BE2C (cell line): ENCODE data around the gene SCPEP1.

ENCODE experiments used
- DNase-seq: peaks from one replicate; pipeline ENCODE4 v3.0.0-alpha.2; 2020
- H3K27me3 ChIP-seq: fragments of 250-450 bp; sonication (Bioruptor Pico); 2 replicates; pipeline ENCODE4 v1.5.1; 2020; ENCODE audit warnings: mild to moderate bottlenecking
- H3K36me3 ChIP-seq: fragments of 250-450 bp; sonication (Bioruptor Pico); 2 replicates; pipeline ENCODE4 v1.5.1; 2020; ENCODE audit warnings: mild to moderate bottlenecking
- H3K4me1 ChIP-seq: fragments of 250-450 bp; sonication (Bioruptor Pico); 2 replicates; pipeline ENCODE4 v1.5.1; 2020
- H3K4me3 ChIP-seq: 2 replicates; pipeline ENCODE4 v1.5.1; 2011; ENCODE audit warnings: low read depth, low read length
- H3K9me3 ChIP-seq: fragments of 250-450 bp; sonication (Bioruptor Pico); 2 replicates; pipeline ENCODE4 v1.5.1; 2020
- TF ChIP-seq, protein P1 (sequence below): IDR thresholded peaks from 2 replicates; pipeline ENCODE4 v1.5.1; 2012; ENCODE audit warnings: mild to moderate bottlenecking, low read depth, low read length

The SCPEP1 gene

DNA sequence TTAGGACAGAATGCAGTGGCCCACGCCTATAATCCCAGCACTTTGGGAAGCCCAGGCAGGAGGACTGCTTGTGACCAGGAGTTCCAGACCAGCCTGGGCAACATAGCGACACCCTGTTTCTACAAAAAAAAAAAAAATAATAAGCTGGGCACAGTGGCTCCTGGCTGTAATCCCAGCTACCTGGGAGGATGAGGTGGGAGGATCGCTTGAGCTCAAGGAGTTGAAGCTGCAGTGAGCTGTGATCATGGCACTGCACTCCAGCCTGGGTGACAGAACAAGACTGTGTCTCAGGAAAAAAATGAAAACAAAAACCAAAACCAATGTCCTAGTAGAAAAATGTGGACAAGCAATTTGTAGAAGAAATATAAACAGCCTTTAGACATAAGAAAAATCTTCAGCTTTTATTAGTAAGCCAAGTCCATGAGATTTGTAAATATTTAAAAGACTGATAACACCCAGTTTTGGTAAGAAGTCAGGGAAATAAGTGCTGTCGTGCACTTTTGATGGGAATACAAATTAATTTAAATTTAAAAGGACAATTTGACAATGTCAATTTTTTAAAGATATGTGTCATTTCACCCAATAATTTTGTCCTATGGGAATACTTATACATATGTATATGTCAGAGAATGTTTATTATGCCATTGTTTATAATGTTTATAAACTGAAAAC is 11.1 kb downstream of the SCPEP1 start:
- no peaks in the 10 kb centered on the region for H3K27me3 ChIP-seq
- DNase-seq: no peak
- H3K4me3 ChIP-seq: no peak overlapping the region
- H3K36me3 ChIP-seq: peaks cover 25% of the 10 kb centered on the region
- H3K4me1 ChIP-seq: no peaks in the 10 kb centered on the region; the same call in 1 of the 2 replicates
- H3K9me3 ChIP-seq: no peaks in the 10 kb centered on the region
- TF ChIP-seq, protein P1, sequence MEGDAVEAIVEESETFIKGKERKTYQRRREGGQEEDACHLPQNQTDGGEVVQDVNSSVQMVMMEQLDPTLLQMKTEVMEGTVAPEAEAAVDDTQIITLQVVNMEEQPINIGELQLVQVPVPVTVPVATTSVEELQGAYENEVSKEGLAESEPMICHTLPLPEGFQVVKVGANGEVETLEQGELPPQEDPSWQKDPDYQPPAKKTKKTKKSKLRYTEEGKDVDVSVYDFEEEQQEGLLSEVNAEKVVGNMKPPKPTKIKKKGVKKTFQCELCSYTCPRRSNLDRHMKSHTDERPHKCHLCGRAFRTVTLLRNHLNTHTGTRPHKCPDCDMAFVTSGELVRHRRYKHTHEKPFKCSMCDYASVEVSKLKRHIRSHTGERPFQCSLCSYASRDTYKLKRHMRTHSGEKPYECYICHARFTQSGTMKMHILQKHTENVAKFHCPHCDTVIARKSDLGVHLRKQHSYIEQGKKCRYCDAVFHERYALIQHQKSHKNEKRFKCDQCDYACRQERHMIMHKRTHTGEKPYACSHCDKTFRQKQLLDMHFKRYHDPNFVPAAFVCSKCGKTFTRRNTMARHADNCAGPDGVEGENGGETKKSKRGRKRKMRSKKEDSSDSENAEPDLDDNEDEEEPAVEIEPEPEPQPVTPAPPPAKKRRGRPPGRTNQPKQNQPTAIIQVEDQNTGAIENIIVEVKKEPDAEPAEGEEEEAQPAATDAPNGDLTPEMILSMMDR: no peak

DNA sequence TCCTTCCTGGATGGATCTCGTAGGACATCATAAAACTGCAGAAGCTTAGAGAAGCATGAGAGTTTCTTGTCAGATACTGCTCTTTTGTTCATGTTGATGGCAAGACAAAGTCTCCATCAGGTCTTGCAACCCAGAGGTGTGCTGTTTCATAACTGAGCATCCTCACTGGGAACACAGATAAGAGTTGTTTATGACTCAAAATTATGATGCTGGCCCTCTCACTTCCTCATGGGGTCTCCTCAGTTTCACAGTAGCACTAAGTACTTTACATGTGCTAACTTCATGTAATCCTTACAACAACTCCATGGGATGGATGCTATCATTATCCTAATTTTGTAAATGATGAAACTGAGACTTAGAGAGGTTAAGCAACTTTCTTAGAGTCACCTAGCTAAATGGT is 14.4 kb downstream of the SCPEP1 start:
- Histone ChIP-seq H3K36me3 (peaks cover 29% of the 10 kb centered on the region), H3K9me3 (no peaks in the 10 kb centered on the region), H3K4me1 (no peaks in the 10 kb centered on the region; the same call in 1 of the 2 replicates), H3K27me3 (no peaks in the 10 kb centered on the region), H3K4me3 (no peak overlapping the region)
- TF ChIP-seq, protein P1: no peak
- DNase-seq: no peak

DNA sequence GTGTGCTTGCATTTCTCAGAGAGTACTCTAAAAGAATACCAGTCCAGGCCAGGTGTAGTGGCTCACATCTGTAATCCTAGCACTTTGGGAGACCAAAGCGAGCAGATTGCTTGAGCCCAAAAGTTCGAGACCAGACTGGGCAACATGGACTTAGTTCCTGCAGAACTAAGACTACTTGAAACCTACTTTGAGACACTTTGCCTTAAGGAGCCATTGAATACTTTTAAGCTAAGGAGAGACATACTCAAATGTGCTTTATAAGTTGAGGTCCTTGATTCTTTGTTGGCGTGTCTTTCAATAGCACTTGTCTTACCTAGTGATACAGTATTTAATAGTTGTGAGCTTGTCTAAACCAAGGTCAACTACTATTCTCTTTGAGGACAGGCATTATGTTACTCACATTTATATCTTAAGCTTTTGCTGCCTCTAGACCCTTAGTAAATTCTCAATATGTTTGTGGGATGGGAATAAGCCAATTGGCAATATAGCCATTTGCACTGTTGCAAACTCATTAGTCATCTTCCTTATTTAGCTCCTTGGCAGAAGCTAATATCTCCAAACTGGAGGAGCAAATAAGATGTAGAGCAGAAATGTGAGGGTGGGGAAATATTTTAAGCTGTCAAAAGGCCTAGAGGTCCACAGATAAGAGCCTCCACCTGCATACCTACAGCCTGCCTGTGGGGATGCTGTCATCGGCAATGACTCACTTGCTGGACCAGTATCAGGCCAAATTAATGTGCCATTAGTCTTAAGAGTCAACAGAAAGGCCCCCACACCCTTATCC is 16.3 kb downstream of the SCPEP1 start:
- H3K36me3 ChIP-seq: peaks cover 20% of the 10 kb centered on the region
- DNase-seq: no peak
- TF ChIP-seq, protein P1: no peak
- H3K27me3 ChIP-seq: no peaks in the 10 kb centered on the region
- no peaks in the 10 kb centered on the region; the same call in 1 of the 2 replicates for H3K4me1 ChIP-seq
- no peaks in the 10 kb centered on the region for H3K9me3 ChIP-seq
- no peak overlapping the region for H3K4me3 ChIP-seq

DNA sequence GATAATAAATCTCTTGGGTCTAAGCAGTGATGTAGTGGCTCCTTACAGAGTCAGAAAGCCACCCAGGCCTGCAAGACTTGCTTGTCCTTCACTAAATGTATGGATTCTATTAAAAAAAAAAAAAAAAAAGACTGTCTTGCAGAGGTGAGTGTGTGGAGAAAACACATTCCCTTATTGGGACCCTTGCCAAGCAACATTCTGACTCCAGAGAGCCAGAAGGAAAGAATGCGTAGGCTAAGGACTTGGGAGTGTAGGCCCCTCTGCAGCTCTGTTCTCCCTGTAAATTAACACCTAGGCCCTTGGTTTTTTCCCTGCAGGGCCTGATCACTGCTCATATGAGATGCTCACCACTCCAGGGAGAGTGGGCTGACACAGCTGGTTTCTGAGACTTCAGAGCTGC is 17.8 kb downstream of the SCPEP1 start:
- Histone ChIP-seq H3K27me3 (no peaks in the 10 kb centered on the region), H3K4me3 (no peak overlapping the region), H3K4me1 (no peaks in the 10 kb centered on the region; the same call in 1 of the 2 replicates), H3K9me3 (no peaks in the 10 kb centered on the region), H3K36me3 (peaks cover 15% of the 10 kb centered on the region)
- TF ChIP-seq, protein P1: no peak
- DNase-seq: no peak

DNA sequence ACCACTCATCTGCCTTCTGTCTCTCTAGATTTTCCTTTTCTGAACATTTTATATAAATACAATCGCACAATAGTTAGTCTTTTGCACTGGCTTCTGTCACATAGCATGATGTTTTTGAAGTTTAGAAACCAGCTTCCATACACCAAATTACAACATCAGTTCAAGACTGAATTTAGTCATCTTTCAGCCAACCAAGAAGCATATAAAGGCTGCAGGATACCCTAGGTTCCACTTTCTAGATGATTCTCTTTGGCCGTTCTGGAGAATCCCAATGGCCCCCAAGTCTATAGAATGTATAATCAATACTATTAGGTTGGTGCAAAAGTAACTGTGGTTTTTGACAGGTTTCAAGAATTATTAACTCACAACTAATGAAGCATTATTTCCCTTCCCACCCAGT is 19.4 kb downstream of the SCPEP1 start:
- DNase-seq: no peak
- H3K4me1 ChIP-seq: no peaks in the 10 kb centered on the region
- peaks cover 15% of the 10 kb centered on the region for H3K36me3 ChIP-seq
- no peaks in the 10 kb centered on the region for H3K27me3 ChIP-seq
- no peaks in the 10 kb centered on the region for H3K9me3 ChIP-seq
- H3K4me3 ChIP-seq: no peak overlapping the region
- TF ChIP-seq, protein P1: no peak

DNA sequence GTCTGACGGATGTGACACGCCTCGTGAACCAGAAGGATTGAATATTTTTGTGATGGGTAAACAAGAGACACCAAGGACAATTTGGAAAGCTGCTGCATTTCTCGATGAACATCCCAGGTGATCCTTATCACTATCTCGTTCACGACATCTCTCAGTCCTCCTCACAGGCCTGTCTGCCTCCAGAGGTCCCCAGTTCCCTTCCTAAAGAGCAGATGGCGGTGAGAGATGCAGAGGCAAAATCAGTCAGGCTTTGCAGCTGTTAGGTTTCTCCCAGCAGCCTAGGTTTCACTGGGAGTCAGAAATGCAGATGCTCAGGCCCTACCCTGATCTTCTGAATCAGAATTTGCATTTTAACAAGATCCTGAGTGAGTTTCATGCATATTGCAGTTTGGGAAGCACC is 23.6 kb downstream of the SCPEP1 start:
- H3K36me3 ChIP-seq: peaks cover 10% of the 10 kb centered on the region; the same call in 1 of the 2 replicates

More for the DNA sequence above, 23.6 kb downstream of the SCPEP1 start:
- no peak for DNase-seq
- Histone ChIP-seq H3K4me3 (no peak overlapping the region), H3K9me3 (no peaks in the 10 kb centered on the region), H3K4me1 (no peaks in the 10 kb centered on the region), H3K27me3 (no peaks in the 10 kb centered on the region)
- TF ChIP-seq, protein P1: no peak; the same call in 1 of the 2 replicates
